ENCODE data around the gene SLC17A4. TPM values are rescaled to one million over a fixed set of nuclear protein-coding genes. Genes with fewer than 3 reads are reported as not detected.
A peak's percentile ranks its signal among the peaks of the same experiment; 100 is the strongest.

SLC17A4 gene
- total RNA-seq, 4 donors from 2014 or later: 7.4 to 92.9 (median 70.2) TPM

DNA sequence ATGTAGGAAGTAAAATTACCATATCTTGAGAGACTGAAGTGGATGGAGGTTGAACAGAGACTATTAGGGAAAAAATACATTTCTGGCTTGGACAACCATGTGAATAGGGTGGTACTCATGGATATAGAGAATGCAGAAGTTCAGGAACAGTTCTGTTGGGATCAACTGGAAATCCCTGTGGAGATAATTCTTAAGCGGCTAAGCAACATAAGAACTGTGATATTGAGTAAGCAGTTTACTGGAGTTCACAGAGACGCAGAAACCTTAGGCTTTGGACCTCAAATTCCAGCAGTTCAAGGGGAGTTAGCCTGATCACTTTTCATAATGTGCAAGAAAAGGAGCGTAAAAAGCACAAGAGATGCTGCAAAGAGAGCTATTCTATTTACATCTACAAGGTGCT, 23.6 kb upstream of the SLC17A4 start:
- TF ChIP-seq, protein P1, sequence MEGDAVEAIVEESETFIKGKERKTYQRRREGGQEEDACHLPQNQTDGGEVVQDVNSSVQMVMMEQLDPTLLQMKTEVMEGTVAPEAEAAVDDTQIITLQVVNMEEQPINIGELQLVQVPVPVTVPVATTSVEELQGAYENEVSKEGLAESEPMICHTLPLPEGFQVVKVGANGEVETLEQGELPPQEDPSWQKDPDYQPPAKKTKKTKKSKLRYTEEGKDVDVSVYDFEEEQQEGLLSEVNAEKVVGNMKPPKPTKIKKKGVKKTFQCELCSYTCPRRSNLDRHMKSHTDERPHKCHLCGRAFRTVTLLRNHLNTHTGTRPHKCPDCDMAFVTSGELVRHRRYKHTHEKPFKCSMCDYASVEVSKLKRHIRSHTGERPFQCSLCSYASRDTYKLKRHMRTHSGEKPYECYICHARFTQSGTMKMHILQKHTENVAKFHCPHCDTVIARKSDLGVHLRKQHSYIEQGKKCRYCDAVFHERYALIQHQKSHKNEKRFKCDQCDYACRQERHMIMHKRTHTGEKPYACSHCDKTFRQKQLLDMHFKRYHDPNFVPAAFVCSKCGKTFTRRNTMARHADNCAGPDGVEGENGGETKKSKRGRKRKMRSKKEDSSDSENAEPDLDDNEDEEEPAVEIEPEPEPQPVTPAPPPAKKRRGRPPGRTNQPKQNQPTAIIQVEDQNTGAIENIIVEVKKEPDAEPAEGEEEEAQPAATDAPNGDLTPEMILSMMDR (IDR thresholded peaks at IDR 0.05): no peak
- Histone ChIP-seq H3K36me3 (no peaks in the 10 kb centered on the region), H3K4me3 (no peak overlapping the region), H3K4me1 (no peaks in the 10 kb centered on the region), H3K9me3 (no peaks in the 10 kb centered on the region), H3K27me3 (no peaks in the 10 kb centered on the region), H3K27ac (no peak overlapping the region)
- no peak for DNase-seq

DNA sequence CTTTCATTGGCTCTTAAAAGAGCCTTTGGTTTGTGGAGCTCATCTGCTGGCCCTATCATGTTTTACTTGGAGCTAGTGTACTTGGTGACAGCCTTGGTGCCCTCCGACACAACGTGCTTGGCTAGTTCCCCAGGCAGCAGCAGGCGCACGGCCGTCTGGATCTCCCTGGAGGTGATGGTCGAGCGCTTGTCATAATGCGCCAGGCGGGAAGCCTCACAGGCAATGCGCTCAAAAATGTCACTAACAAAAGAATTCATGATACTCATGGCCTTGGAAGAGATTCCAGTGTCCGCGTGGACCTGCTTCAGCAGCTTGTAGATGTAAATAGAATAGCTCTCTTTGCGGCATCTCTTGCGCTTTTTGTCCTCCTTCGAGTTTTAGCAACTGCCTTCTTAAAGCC, 22.8 kb upstream of the SLC17A4 start:
- Histone ChIP-seq H3K27ac (no peak overlapping the region), H3K36me3 (no peaks in the 10 kb centered on the region), H3K27me3 (no peaks in the 10 kb centered on the region), H3K9me3 (no peaks in the 10 kb centered on the region), H3K4me1 (no peaks in the 10 kb centered on the region), H3K4me3 (no peak overlapping the region)
- TF ChIP-seq POLR2A (IDR thresholded peaks at IDR 0.05): no peak
- TF ChIP-seq, protein P1 (IDR thresholded peaks at IDR 0.05): no peak
- DNase-seq: no peak

DNA sequence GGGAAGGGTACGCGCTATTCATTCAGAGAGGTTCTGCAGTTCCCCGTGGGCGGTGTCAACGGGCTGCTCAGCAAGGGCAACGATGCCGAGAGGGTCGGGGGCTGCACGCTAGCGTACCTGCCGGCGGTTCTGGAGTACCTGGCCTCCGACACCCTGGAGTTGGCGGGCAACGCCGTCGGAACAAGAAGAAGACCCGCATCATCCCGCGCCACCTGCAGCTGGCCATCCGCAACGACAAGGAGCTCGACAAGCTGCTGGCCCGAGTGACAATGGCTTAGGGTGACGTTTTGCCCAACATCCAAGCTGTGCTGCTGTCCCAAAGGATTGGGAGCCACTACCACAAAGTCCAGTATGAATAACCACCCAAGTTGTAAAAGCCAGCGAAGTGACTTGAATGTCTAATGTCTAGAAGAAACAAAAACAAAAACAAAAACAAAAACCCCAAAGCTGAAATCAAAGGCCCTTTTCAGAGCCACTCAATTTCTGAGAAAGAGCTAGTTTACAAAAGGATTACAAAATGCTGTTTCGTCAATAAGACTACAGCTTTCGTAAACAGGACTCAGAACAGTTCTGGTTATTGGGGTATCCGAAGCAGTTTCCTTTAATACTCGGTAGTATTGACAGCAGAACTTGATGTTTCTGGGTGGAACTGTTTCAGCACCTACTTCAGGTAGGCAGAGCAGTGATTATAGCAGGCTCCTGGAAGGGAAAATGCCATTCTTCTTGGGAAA, 21.9 kb upstream of the SLC17A4 start:
- TF ChIP-seq POLR2A (IDR thresholded peaks at IDR 0.05): no peak
- TF ChIP-seq, protein P1 (IDR thresholded peaks at IDR 0.05): no peak
- Histone ChIP-seq H3K9me3 (peaks cover 0 to 5% (median 2%) of the 10 kb centered on the region in 4 donors), H3K27me3 (no peaks in the 10 kb centered on the region), H3K27ac (no peak overlapping the region), H3K4me1 (no peaks in the 10 kb centered on the region), H3K36me3 (no peaks in the 10 kb centered on the region), H3K4me3 (no peak overlapping the region)
- no peak for DNase-seq

DNA sequence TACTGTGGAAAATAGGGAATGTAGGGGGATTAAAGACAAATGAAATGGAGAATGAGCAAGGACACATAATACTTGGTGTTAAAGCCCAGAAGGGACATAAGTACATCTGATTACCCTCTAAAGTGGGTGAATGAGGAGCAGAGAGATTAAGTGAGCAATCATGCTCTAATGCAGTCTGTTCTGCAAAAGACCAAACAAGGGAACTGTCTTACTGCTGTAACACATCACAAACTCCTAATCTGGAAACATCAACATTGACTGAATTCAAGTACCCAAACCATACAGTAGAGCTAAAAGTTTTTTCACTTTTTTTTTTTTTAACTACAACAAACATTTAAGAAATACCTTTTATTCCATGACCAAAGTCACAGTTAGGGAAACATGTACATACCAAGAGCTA, 19.3 kb upstream of the SLC17A4 start:
- no peak overlapping the region for H3K27ac ChIP-seq
- H3K9me3 ChIP-seq: peaks cover 0 to 5% (median 2%) of the 10 kb centered on the region in 4 donors
- no peaks in the 10 kb centered on the region for H3K4me1 ChIP-seq
- H3K36me3 ChIP-seq: no peaks in the 10 kb centered on the region
- TF ChIP-seq, protein P1 (IDR thresholded peaks at IDR 0.05): no peak
- no peak for TF ChIP-seq POLR2A (IDR thresholded peaks at IDR 0.05)
- DNase-seq: no peak
- no peak overlapping the region for H3K4me3 ChIP-seq
- H3K27me3 ChIP-seq: no peaks in the 10 kb centered on the region

DNA sequence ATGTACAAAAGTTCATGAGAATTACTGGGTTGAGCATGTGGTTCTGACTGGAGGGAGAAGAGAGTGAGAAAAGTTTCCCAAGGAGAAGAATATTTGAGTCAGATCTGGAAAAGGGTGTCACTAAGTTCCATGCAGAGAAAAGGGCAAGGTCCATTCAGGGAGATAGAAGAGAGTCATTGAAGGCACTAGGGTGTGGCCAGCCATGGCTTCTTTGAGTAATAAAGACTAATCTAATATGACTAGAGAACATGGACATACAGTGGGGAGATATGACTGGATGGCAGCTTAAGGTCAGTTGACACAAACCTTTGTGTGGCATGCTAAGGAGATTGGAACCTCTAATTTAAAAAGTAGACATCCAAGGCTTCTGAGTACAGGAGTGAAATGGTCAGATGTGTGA, 10.7 kb upstream of the SLC17A4 start:
- no peak for TF ChIP-seq POLR2A (IDR thresholded peaks at IDR 0.05)
- TF ChIP-seq, protein P1 (IDR thresholded peaks at IDR 0.05): no peak
- H3K4me3 ChIP-seq: no peak overlapping the region
- H3K27ac ChIP-seq: peak overlapping the region in 3 of 4 donors; percentile 2 to 53 (median 53)
- peaks cover 0 to 10% (median 0%) of the 10 kb centered on the region in 4 donors for H3K4me1 ChIP-seq
- no peaks in the 10 kb centered on the region for H3K9me3 ChIP-seq
- no peaks in the 10 kb centered on the region for H3K27me3 ChIP-seq
- no peaks in the 10 kb centered on the region for H3K36me3 ChIP-seq
- DNase-seq: peak in 1 of 3 donors; percentile 65

Data from Peyer's patch (tissue), 4 donors.